ENCODE data around the gene SHISA9.

SHISA9 gene

DNA sequence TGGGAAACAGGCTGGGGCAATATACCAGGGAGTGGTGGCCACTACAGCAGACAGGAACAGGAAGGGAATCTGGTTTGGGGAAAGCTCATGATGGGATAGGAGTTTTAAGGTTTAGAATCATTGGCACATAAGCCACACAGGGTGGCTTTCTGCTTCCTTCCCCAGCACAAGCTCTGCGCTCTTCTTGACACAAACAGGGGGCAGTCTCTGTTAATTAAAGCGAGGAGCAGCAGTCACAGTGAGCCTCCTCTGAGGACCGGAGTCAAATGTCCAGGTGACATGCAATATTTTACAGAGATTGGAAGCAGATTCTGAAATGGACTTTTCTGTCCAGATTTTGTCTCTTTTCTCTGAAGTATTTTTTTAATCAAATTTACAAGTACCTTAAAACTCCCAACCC, 2.8 kb upstream of the SHISA9 start:
- Histone ChIP-seq H3K27me3 (ENCODE audit: control insufficient read depth, low read length) (no peaks in the 10 kb centered on the region; the same call in 1 of the 2 replicates), H3K36me3 (ENCODE audit: control insufficient read depth, low read length) (no peaks in the 10 kb centered on the region), H3K4me3 (ENCODE audit: low read length) (no peak overlapping the region), H3K79me2 (ENCODE audit: control insufficient read depth, low read length) (no peaks in the 10 kb centered on the region), H3K9me2 (replicated peaks; ENCODE audit: control insufficient read depth, low read length) (no peaks in the 10 kb centered on the region), H3K27ac (ENCODE audit: low read depth, low read length) (no peak overlapping the region), H3K4me2 (ENCODE audit: low read length) (no peak overlapping the region), H4K20me1 (ENCODE audit: control insufficient read depth, insufficient read depth, low read depth, low read length) (no peaks in the 10 kb centered on the region), H3K9me3 (ENCODE audit: control insufficient read depth, insufficient read depth, low read length) (no peaks in the 10 kb centered on the region), H3F3A (ENCODE audit: control insufficient read depth, insufficient read depth) (no peaks in the 10 kb centered on the region), H3K4me1 (ENCODE audit: control insufficient read depth, low read length) (no peaks in the 10 kb centered on the region)
- peak; percentile 11 for TF ChIP-seq CTCF (IDR thresholded peaks at IDR 0.05; ENCODE audit: low read depth, low read length, poor library complexity, severe bottlenecking)
- no peak for TF ChIP-seq EZH2phosphoT487 (IDR thresholded peaks at IDR 0.05; ENCODE audit: borderline replicate concordance, low read length)

DNA sequence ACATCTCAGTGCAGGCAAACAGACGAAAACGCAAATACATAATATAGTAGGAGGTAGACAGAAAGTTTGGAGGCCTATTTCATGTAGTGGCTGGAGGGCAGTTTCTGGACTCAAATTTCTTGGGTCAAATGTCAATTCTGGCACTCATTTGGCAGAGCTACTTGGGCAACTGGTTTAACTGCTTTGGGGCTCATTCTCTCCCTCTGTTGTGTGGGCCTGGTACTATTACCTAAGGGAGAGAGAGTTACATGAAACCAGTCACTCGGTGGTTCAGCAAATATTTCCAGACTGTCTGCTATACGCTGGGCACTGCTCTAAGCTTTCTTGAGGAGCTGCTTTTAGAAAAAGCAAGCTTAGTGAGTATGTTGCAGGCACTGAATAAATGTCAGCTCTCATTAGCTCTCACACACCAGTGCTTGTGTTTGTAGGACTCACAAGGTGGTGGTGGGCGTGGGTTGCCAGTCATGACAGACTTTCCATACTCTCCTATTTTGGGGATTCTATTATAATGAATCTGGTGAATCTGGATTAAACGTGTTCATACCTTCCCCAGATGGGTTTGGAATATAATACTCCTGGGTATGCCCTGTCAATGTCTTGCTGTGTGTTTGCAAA, 1.8 kb upstream of the SHISA9 start:
- no peak overlapping the region for H3K4me2 ChIP-seq (ENCODE audit: low read length)
- no peaks in the 10 kb centered on the region for H4K20me1 ChIP-seq (ENCODE audit: control insufficient read depth, insufficient read depth, low read depth, low read length)
- TF ChIP-seq CTCF (IDR thresholded peaks at IDR 0.05; ENCODE audit: low read depth, low read length, poor library complexity, severe bottlenecking) (no peak), EZH2phosphoT487 (IDR thresholded peaks at IDR 0.05; ENCODE audit: borderline replicate concordance, low read length) (no peak)
- no peaks in the 10 kb centered on the region for H3K9me3 ChIP-seq (ENCODE audit: control insufficient read depth, insufficient read depth, low read length)
- no peaks in the 10 kb centered on the region for H3K36me3 ChIP-seq (ENCODE audit: control insufficient read depth, low read length)
- no peak overlapping the region for H3K4me3 ChIP-seq (ENCODE audit: low read length)
- no peak overlapping the region for H3K27ac ChIP-seq (ENCODE audit: low read depth, low read length)
- no peaks in the 10 kb centered on the region; the same call in none of the 2 replicates for H3K27me3 ChIP-seq (ENCODE audit: control insufficient read depth, low read length)
- H3K9me2 ChIP-seq (replicated peaks; ENCODE audit: control insufficient read depth, low read length): no peaks in the 10 kb centered on the region
- H3K4me1 ChIP-seq (ENCODE audit: control insufficient read depth, low read length): no peaks in the 10 kb centered on the region
- H3K79me2 ChIP-seq (ENCODE audit: control insufficient read depth, low read length): no peaks in the 10 kb centered on the region
- no peaks in the 10 kb centered on the region for H3F3A ChIP-seq (ENCODE audit: control insufficient read depth, insufficient read depth)

DNA sequence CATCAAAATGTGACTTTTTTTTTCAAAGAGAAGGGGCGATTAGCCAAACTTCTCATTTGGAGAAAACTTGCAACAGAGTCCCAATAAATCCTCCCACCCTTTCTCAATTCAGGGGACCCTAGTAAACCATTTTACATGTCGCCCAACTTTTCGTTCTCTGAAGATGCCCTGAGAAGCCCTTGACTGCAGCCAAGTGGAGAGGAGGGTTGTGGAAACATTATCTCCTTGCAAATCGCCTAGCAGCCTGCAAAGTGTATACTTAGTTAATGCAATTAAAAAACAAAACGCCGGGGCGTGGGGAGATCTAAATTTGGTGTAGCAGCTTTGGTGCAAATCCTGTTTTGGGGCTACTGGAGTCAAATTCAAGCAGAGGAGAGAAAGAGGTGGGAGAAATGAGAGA, 1.2 kb upstream of the SHISA9 start:
- no peaks in the 10 kb centered on the region for H3K9me3 ChIP-seq (ENCODE audit: control insufficient read depth, insufficient read depth, low read length)
- no peaks in the 10 kb centered on the region for H3K36me3 ChIP-seq (ENCODE audit: control insufficient read depth, low read length)
- H3K79me2 ChIP-seq (ENCODE audit: control insufficient read depth, low read length): no peaks in the 10 kb centered on the region
- no peaks in the 10 kb centered on the region for H3F3A ChIP-seq (ENCODE audit: control insufficient read depth, insufficient read depth)
- no peaks in the 10 kb centered on the region; the same call in none of the 2 replicates for H3K27me3 ChIP-seq (ENCODE audit: control insufficient read depth, low read length)
- H4K20me1 ChIP-seq (ENCODE audit: control insufficient read depth, insufficient read depth, low read depth, low read length): no peaks in the 10 kb centered on the region
- H3K9me2 ChIP-seq (replicated peaks; ENCODE audit: control insufficient read depth, low read length): no peaks in the 10 kb centered on the region
- no peak overlapping the region for H3K4me2 ChIP-seq (ENCODE audit: low read length)
- H3K27ac ChIP-seq (ENCODE audit: low read depth, low read length): no peak overlapping the region
- no peaks in the 10 kb centered on the region for H3K4me1 ChIP-seq (ENCODE audit: control insufficient read depth, low read length)
- H3K4me3 ChIP-seq (ENCODE audit: low read length): no peak overlapping the region
- TF ChIP-seq EZH2phosphoT487 (IDR thresholded peaks at IDR 0.05; ENCODE audit: borderline replicate concordance, low read length) (no peak), CTCF (IDR thresholded peaks at IDR 0.05; ENCODE audit: low read depth, low read length, poor library complexity, severe bottlenecking) (no peak)
